HCT116 (cell line): ENCODE results near the gene CEP112. TPM values are rescaled to one million over a fixed set of nuclear protein-coding genes. Genes with fewer than 3 reads are reported as not detected.

Experiments used
- ATAC-seq: fragments of 200-7000 bp; cut with Tn5 transposase; 2 replicates; pipeline ENCODE4 v1.9.1; 2020; ENCODE audit warnings: mild to moderate bottlenecking, moderate library complexity
- BruUV-seq: library from RNA; stranded (reverse); fragments of 400-500 nt; replicated peaks from 2 replicates; lab custom pipeline; 2021; lab: Mats Ljungman, UMichigan
- CTCF ChIA-PET: fragments of 300-600 bp; sonication (Branson Sonifier 250); formaldehyde crosslinking; loops from one replicate; lab custom pipeline; 2021; ENCODE audit warnings: antibody characterized with exemption; lab: Charles Lee
- POLR2A ChIA-PET: fragments of 300-600, 350-600 bp; sonication (Branson Sonifier 250); formaldehyde crosslinking; loops from one replicate; lab custom pipeline; 2021; ENCODE audit warnings: antibody characterized with exemption; lab: Charles Lee
- RAD21 ChIA-PET, 2 experiments: fragments of 300-600 bp; sonication (Branson Sonifier 250); formaldehyde crosslinking; loops; one replicate each; lab custom pipeline; 2023; ENCODE audit warnings: low total read pairs in 2 of 2; ENCODE audit not compliant: uncharacterized antibody in 2 of 2, unreplicated experiment in 2 of 2, low non-redundant PET in 1 of 2; lab: Charles Lee
- DNase-seq: peaks from one replicate; pipeline ENCODE4 v3.0.0-alpha.2; 2010; ENCODE audit warnings: low read depth, low spot score
- H2AFZ ChIP-seq: fragments of 200-600 bp; shearing (Covaris generic), sonication (generic); 2 replicates; pipeline ENCODE4 v1.6.1; 2017; ENCODE audit warnings: low read depth, mixed run types, mixed read lengths, antibody characterized with exemption, low read length; ENCODE audit not compliant: poor library complexity, severe bottlenecking
- H3K27ac ChIP-seq: 2 replicates; pipeline ENCODE4 v1.5.1; 2012; ENCODE audit warnings: low read depth, low read length
- H3K27me3 ChIP-seq: fragments of 200-600 bp; sonication (generic); 2 replicates; pipeline ENCODE4 v1.6.1; 2016; ENCODE audit warnings: mixed run types, low read length, mixed read lengths; ENCODE audit not compliant: insufficient read depth
- H3K36me3 ChIP-seq, 2 experiments: fragments of 200-500 bp in 1 of 2; fragments of 200-600 bp in 1 of 2; sonication (Bioruptor generic) in 1 of 2; sonication (generic) in 1 of 2; 2 replicates each; pipeline versions ENCODE4 v1.5.1 to v1.6.1; 2014 to 2016; ENCODE audit warnings: low read length in 2 of 2, inconsistent platforms in 1 of 2, mixed read lengths in 1 of 2, mixed run types in 1 of 2; ENCODE audit not compliant: insufficient read depth in 2 of 2, control insufficient read depth in 1 of 2
- H3K4me1 ChIP-seq, 2 experiments: fragments of 200-600 bp in 1 of 2; sonication (generic) in 1 of 2; 2 replicates each; pipeline versions ENCODE4 v1.5.1 to v1.6.1; 2012 to 2017; ENCODE audit warnings: low read length in 2 of 2, inconsistent platforms in 1 of 2, mild to moderate bottlenecking in 1 of 2, mixed read lengths in 1 of 2, mixed run types in 1 of 2, moderate library complexity in 1 of 2; ENCODE audit not compliant: insufficient read depth in 2 of 2, control insufficient read depth in 1 of 2
- H3K4me2 ChIP-seq: fragments of 200-600 bp; sonication (generic); 2 replicates; pipeline ENCODE4 v1.6.1; 2017; ENCODE audit warnings: mixed run types, low read length, mixed read lengths
- H3K4me3 ChIP-seq, 2 experiments: fragments of 200-600 bp in 1 of 2; sonication (generic) in 1 of 2; replicated peaks in 1 of 2; 2 replicates each; pipeline ENCODE4 v1.5.1; 2011 to 2016; ENCODE audit warnings: low read length in 2 of 2, control low read depth in 1 of 2, low read depth in 1 of 2, mild to moderate bottlenecking in 1 of 2, mixed read lengths in 1 of 2, mixed run types in 1 of 2
- H3K79me2 ChIP-seq: fragments of 200-600 bp; sonication (generic); 2 replicates; pipeline ENCODE4 v1.6.1; 2017; ENCODE audit warnings: mild to moderate bottlenecking, mixed run types, low read length, moderate library complexity, mixed read lengths; ENCODE audit not compliant: insufficient read depth
- H3K9ac ChIP-seq: fragments of 200-600 bp; sonication (generic); 2 replicates; pipeline ENCODE4 v1.6.1; 2016; ENCODE audit warnings: low read length, mixed read lengths
- H3K9me2 ChIP-seq: fragments of 200-600 bp; sonication (generic), shearing (Covaris generic); 2 replicates; pipeline ENCODE4 v1.6.1; 2017; ENCODE audit warnings: mixed run types, mild to moderate bottlenecking, moderate library complexity; ENCODE audit not compliant: insufficient read depth
- H3K9me3 ChIP-seq, 2 experiments: fragments of 200-500 bp in 1 of 2; fragments of 200-600 bp in 1 of 2; sonication (Bioruptor generic) in 1 of 2; sonication (generic) in 1 of 2; 2 replicates each; pipeline ENCODE4 v1.6.1; 2014 to 2017; ENCODE audit warnings: low read length in 2 of 2, mixed read lengths in 2 of 2, inconsistent platforms in 1 of 2, low read depth in 1 of 2, mild to moderate bottlenecking in 1 of 2, mixed run types in 1 of 2, moderate library complexity in 1 of 2; ENCODE audit not compliant: control insufficient read depth in 1 of 2, insufficient read depth in 1 of 2
- H4K20me1 ChIP-seq: fragments of 200-600 bp; sonication (generic), shearing (Covaris generic); 2 replicates; pipeline ENCODE4 v1.6.1; 2017; ENCODE audit warnings: mixed run types, mild to moderate bottlenecking, moderate library complexity; ENCODE audit not compliant: insufficient read depth
- CBX3 ChIP-seq: IDR thresholded peaks from 2 replicates; pipeline ENCODE4 v1.6.1; 2012; ENCODE audit warnings: low read depth
- CTCF ChIP-seq, 3 experiments: fragments of 200-600 bp in 1 of 3; sonication (generic) in 1 of 3; IDR thresholded peaks in 2 of 3; conservative IDR thresholded peaks in 1 of 3; 2 replicates each; pipeline ENCODE4 v1.5.1; 2012 to 2017; ENCODE audit warnings: low read depth in 2 of 3, low read length in 2 of 3, antibody characterized with exemption in 1 of 3, borderline replicate concordance in 1 of 3, control low read depth in 1 of 3, mild to moderate bottlenecking in 1 of 3, mixed read lengths in 1 of 3, mixed run types in 1 of 3, moderate library complexity in 1 of 3; ENCODE audit not compliant: insufficient read depth in 1 of 3
- MAX ChIP-seq: IDR thresholded peaks from 2 replicates; pipeline ENCODE4 v1.6.1; 2012
- POLR2A ChIP-seq: IDR thresholded peaks from 2 replicates; pipeline ENCODE4 v1.7.0; 2011; ENCODE audit warnings: borderline replicate concordance; ENCODE audit not compliant: insufficient read depth, insufficient read length; ENCODE audit errors: extremely low read depth
- SIN3A ChIP-seq: IDR thresholded peaks from 2 replicates; pipeline ENCODE4 v1.6.1; 2012; ENCODE audit warnings: low read depth
- SP1 ChIP-seq: IDR thresholded peaks from 2 replicates; pipeline ENCODE4 v1.6.1; 2012; ENCODE audit warnings: low read depth
- ZBTB33 ChIP-seq: IDR thresholded peaks from 2 replicates; pipeline ENCODE4 v1.6.1; 2011; ENCODE audit warnings: mild to moderate bottlenecking, low read length, moderate library complexity; ENCODE audit not compliant: insufficient replicate concordance; ENCODE audit errors: extremely low read depth
- ZFX ChIP-seq: fragments of 450-650 bp; IDR thresholded peaks from 2 replicates; pipeline ENCODE4 v1.6.1; 2017
- intact Hi-C: fragments of 100-400 bp; cut with micrococcal nuclease; formaldehyde crosslinking; loops from 2 replicates; pipeline ENCODE4 v1.10.0; 2022
- total RNA-seq: library from RNA; stranded (reverse); gene quantifications from one replicate; pipeline ENCODE4 v1.2.1, GENCODE V29; 2021; ENCODE audit not compliant: unreplicated experiment

The CEP112 gene
- total RNA-seq, 1 experiment from 2014 or later: 10.9 TPM

GRCh38 chr17:65931246-65932149, 260.4 kb downstream of the CEP112 start:
- Histone ChIP-seq H3K9me3 (peaks cover 0 to 7% of the 10 kb centered on the region in 2 experiments; a peak in 1 of 4 replicates), H3K4me1 (no peaks in the 10 kb centered on the region), H3K9ac (no peak overlapping the region), H3K4me2 (no peak overlapping the region), H2AFZ (no peak overlapping the region), H3K79me2 (no peaks in the 10 kb centered on the region), H3K9me2 (no peaks in the 10 kb centered on the region), H3K36me3 (no peaks in the 10 kb centered on the region), H3K4me3 (no peak overlapping the region), H3K27me3 (no peaks in the 10 kb centered on the region), H4K20me1 (no peaks in the 10 kb centered on the region), H3K27ac (no peak overlapping the region)
- intact Hi-C loops: no loop called here
- ATAC-seq: no peak
- CTCF ChIA-PET: no interaction called here
- no peak for DNase-seq
- RAD21 ChIA-PET: no interaction called here
- TF ChIP-seq SP1 (no peak), ZFX (no peak), POLR2A (no peak), SIN3A (no peak), CBX3 (no peak), MAX (no peak), CTCF (IDR thresholded peaks at IDR 0.05 in 2 of 3, conservative IDR thresholded peaks at IDR 0.05 in 1 of 3; ENCODE audit: borderline replicate concordance in 1 of 3, insufficient read depth in 1 of 3, low read depth in 2 of 3, low read length in 2 of 3) (no peak), ZBTB33 (no peak)
- BruUV-seq: no TSS peak
- POLR2A ChIA-PET: no interaction called here
